DOHH2 (cell line): ENCODE measurements around the gene DIP2C.

ENCODE experiments used
- H3F3A ChIP-seq: fragments of 200-600 bp; sonication (generic), shearing (Covaris generic); 2 replicates; pipeline ENCODE4 v1.6.0; 2016; ENCODE audit warnings: antibody characterized with exemption, mild to moderate bottlenecking; ENCODE audit not compliant: control insufficient read depth, insufficient read depth
- H3K27ac ChIP-seq: fragments of 200-600 bp; sonication (generic); 2 replicates; pipeline ENCODE4 v1.5.1; 2014; ENCODE audit warnings: low read depth, mild to moderate bottlenecking, low read length, moderate library complexity
- H3K27me3 ChIP-seq: fragments of 200-600 bp; sonication (generic); 2 replicates; pipeline ENCODE4 v1.6.1; 2014; ENCODE audit warnings: mild to moderate bottlenecking, low read length, mixed read lengths; ENCODE audit not compliant: control insufficient read depth
- H3K36me3 ChIP-seq: fragments of 200-600 bp; sonication (generic); 2 replicates; pipeline ENCODE4 v1.6.1; 2014; ENCODE audit warnings: mild to moderate bottlenecking, low read length, moderate library complexity, mixed read lengths; ENCODE audit not compliant: control insufficient read depth
- H3K4me1 ChIP-seq: fragments of 200-600 bp; sonication (generic); 2 replicates; pipeline ENCODE4 v1.6.1; 2014; ENCODE audit warnings: mild to moderate bottlenecking, low read length, mixed read lengths; ENCODE audit not compliant: control insufficient read depth
- H3K4me2 ChIP-seq: fragments of 200-600 bp; sonication (generic); 2 replicates; pipeline ENCODE4 v1.6.0; 2014; ENCODE audit warnings: mild to moderate bottlenecking, low read length, moderate library complexity
- H3K4me3 ChIP-seq: fragments of 200-600 bp; sonication (generic); 2 replicates; pipeline ENCODE4 v1.5.1; 2014; ENCODE audit warnings: mild to moderate bottlenecking, low read length, mixed read lengths
- H3K79me2 ChIP-seq: fragments of 200-600 bp; sonication (generic); 2 replicates; pipeline ENCODE4 v1.6.1; 2014; ENCODE audit warnings: mild to moderate bottlenecking, low read length, mixed read lengths; ENCODE audit not compliant: control insufficient read depth
- H3K9me2 ChIP-seq: fragments of 200-600 bp; sonication (generic); replicated peaks from 2 replicates; pipeline ENCODE4 v1.6.1; 2014; ENCODE audit warnings: mild to moderate bottlenecking, low read length, mixed read lengths; ENCODE audit not compliant: control insufficient read depth
- H3K9me3 ChIP-seq: fragments of 200-600 bp; sonication (generic); 2 replicates; pipeline ENCODE4 v1.6.1; 2014; ENCODE audit warnings: antibody characterized with exemption, low read length, mixed read lengths; ENCODE audit not compliant: control insufficient read depth, insufficient read depth
- H4K20me1 ChIP-seq: fragments of 200-600 bp; sonication (generic); 2 replicates; pipeline ENCODE4 v1.6.0; 2014; ENCODE audit warnings: low read depth, mild to moderate bottlenecking, antibody characterized with exemption, low read length, moderate library complexity; ENCODE audit not compliant: control insufficient read depth, insufficient read depth
- EZH2phosphoT487 ChIP-seq: fragments of 200-600 bp; sonication (generic); IDR thresholded peaks from 2 replicates; pipeline ENCODE4 v1.6.1; 2017; ENCODE audit warnings: borderline replicate concordance, mild to moderate bottlenecking, antibody characterized with exemption, low read length, moderate library complexity, mixed read lengths
- TF ChIP-seq, protein P1 (sequence below): fragments of 200-600 bp; sonication (generic); IDR thresholded peaks from one replicate; pipeline ENCODE4 v1.5.1; 2014; ENCODE audit warnings: antibody characterized with exemption, mild to moderate bottlenecking, low read depth, low read length; ENCODE audit not compliant: poor library complexity, severe bottlenecking

Gene DIP2C

DNA sequence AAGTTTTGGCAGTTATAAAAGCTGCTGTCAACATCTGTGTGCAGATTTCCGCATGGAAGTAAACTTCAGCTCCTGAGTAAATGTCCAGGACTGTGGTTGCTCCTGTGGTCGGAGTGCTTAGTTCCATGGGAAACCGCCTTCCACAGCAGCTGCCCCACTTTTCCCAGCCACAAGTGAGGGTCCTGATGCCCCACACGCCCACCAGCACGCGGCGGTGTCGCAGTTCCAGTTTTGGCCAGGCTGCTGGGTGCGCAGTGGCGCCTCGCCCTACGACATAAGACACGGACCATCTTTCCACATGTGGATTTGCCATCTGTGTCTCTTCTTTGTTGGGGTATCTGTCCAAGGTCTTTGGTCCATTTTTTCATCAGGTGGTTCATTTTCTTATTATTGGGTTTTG is 167.1 kb downstream of the DIP2C start:
- H3K27ac ChIP-seq, result peak overlapping the region; percentile 92
- TF ChIP-seq EZH2phosphoT487, result no peak
- TF ChIP-seq, protein P1, sequence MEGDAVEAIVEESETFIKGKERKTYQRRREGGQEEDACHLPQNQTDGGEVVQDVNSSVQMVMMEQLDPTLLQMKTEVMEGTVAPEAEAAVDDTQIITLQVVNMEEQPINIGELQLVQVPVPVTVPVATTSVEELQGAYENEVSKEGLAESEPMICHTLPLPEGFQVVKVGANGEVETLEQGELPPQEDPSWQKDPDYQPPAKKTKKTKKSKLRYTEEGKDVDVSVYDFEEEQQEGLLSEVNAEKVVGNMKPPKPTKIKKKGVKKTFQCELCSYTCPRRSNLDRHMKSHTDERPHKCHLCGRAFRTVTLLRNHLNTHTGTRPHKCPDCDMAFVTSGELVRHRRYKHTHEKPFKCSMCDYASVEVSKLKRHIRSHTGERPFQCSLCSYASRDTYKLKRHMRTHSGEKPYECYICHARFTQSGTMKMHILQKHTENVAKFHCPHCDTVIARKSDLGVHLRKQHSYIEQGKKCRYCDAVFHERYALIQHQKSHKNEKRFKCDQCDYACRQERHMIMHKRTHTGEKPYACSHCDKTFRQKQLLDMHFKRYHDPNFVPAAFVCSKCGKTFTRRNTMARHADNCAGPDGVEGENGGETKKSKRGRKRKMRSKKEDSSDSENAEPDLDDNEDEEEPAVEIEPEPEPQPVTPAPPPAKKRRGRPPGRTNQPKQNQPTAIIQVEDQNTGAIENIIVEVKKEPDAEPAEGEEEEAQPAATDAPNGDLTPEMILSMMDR, result no peak
- peak overlapping the region; percentile 66 for H3K4me3 ChIP-seq
- H3K4me2 ChIP-seq, result peak overlapping the region; percentile 80
- no peaks in the 10 kb centered on the region for H4K20me1 ChIP-seq
- H3K9me3 ChIP-seq, result no peaks in the 10 kb centered on the region
- H3K36me3 ChIP-seq, result no peaks in the 10 kb centered on the region
- H3K79me2 ChIP-seq, result peaks cover 3% of the 10 kb centered on the region; the same call in 1 of the 2 replicates
- peaks cover 99% of the 10 kb centered on the region for H3K4me1 ChIP-seq
- peaks cover 29% of the 10 kb centered on the region for H3F3A ChIP-seq
- H3K27me3 ChIP-seq, result no peaks in the 10 kb centered on the region
- no peaks in the 10 kb centered on the region for H3K9me2 ChIP-seq

DNA sequence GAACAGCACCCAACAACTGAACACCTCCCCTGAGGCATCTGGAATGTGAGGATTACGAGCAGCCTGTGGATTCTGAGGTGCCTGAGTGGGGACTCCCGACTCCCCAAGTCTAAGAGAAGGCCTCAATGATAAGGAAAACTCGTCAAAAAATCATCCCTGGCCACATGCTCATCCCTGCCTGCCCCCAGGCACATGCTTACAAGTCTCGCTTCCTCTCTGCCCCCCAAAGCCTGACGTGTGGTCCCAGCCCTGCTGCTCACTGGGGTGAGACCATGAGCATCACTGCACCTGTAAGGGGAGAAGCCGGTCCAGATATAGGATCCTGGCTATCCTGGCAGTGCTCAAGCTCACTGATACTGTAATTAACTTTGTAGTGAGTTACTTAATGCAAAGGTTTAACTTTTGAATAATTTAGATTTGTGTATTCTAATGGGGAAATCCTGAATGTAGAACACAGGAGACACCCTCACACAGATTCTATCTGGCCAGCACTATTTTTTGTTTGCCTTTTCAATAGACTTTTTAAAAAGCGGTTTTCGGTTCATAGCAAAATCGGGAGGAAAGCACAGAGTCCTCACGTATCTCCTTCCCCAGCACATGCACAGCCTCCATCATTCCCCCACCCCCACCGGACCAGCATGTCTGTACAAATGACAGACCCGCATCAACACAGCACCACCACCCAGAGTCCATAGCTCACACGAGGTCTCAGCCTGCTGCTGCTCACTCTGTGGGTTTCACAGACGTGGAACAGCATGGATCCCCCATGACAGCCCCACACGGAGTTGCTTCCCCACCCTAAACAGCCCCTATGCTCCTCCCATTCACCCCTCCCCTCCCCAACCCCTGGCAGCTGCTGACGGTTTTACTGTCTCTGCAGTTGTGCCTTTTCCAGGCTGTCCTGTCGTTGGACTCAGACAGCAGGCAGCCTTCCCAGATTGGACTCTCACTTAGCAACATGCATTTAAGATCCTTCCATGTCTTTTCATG is 167.9 kb downstream of the DIP2C start:
- H3K9me3 ChIP-seq, result no peaks in the 10 kb centered on the region
- H3F3A ChIP-seq, result peaks cover 35% of the 10 kb centered on the region
- no peaks in the 10 kb centered on the region for H4K20me1 ChIP-seq
- H3K36me3 ChIP-seq, result no peaks in the 10 kb centered on the region
- H3K79me2 ChIP-seq, result peaks cover under 1% of the 10 kb centered on the region; the same call in 1 of the 2 replicates
- H3K4me3 ChIP-seq, result peak overlapping the region; percentile 66
- no peaks in the 10 kb centered on the region for H3K27me3 ChIP-seq
- peak overlapping the region; percentile 92 for H3K27ac ChIP-seq
- H3K4me2 ChIP-seq, result peak overlapping the region; percentile 80
- TF ChIP-seq, protein P1, result no peak
- no peak for TF ChIP-seq EZH2phosphoT487
- peaks cover 97% of the 10 kb centered on the region for H3K4me1 ChIP-seq
- H3K9me2 ChIP-seq, result no peaks in the 10 kb centered on the region

DNA sequence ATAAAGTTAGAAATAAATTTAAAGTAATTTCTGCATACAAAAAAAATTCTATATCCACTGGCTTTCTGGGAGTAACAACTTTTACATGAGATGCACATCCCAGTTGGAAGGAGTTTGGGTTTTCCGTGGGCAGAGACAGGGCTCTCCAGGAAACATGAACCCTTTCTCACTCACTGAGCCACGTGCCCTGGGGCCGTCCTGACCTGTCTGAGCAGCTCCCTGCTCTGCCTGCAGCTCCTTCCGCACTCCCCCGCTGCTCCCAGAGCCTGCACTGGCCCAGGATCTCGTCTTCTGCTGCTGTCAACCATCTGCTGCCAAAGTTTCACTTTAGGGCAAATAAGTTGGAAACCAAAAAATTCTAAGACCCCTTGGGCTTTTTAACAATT is 169.1 kb downstream of the DIP2C start:
- Histone ChIP-seq H3K27ac (peak overlapping the region; percentile 92), H4K20me1 (no peaks in the 10 kb centered on the region), H3F3A (peaks cover 40% of the 10 kb centered on the region), H3K36me3 (no peaks in the 10 kb centered on the region), H3K4me3 (no peak overlapping the region), H3K9me2 (no peaks in the 10 kb centered on the region), H3K79me2 (no peaks in the 10 kb centered on the region), H3K27me3 (no peaks in the 10 kb centered on the region), H3K9me3 (no peaks in the 10 kb centered on the region), H3K4me2 (no peak overlapping the region), H3K4me1 (peaks cover 93% of the 10 kb centered on the region)
- TF ChIP-seq, protein P1, result no peak
- no peak for TF ChIP-seq EZH2phosphoT487
